K562 (cell line): ENCODE data around the gene NDUFAF3. TPM values are rescaled to one million over a fixed set of nuclear protein-coding genes. Genes with fewer than 3 reads are reported as not detected.

Source experiments
- BRF1 ChIP-seq: IDR thresholded peaks from 3 replicates; pipeline ENCODE4 v1.6.1; 2011; ENCODE audit warnings: borderline replicate concordance, mild to moderate bottlenecking; ENCODE audit not compliant: insufficient read length; ENCODE audit errors: extremely low read depth
- KLF13 ChIP-seq: fragments of 450-650 bp; IDR thresholded peaks from 2 replicates; pipeline ENCODE4 v1.6.1; 2016; ENCODE audit warnings: missing genetic modification characterization, low read depth, mild to moderate bottlenecking, missing compliant biosample characterization, moderate library complexity, borderline replicate concordance
- MTA2 ChIP-seq: fragments of 450-650 bp; IDR thresholded peaks from 2 replicates; pipeline ENCODE4 v1.6.1; 2016; ENCODE audit warnings: low read depth
- MXD1 ChIP-seq: fragments of 250-450 bp; sonication (Bioruptor Pico); IDR thresholded peaks from 2 replicates; pipeline ENCODE4 v1.8.0; 2021; ENCODE audit warnings: borderline replicate concordance, mild to moderate bottlenecking, moderate library complexity; ENCODE audit not compliant: poor library complexity, severe bottlenecking
- NR3C1 ChIP-seq: sonication (generic); formaldehyde crosslinking; IDR thresholded peaks from 2 replicates; pipeline ENCODE4 v1.8.1; 2022; ENCODE audit warnings: missing genetic modification reagents
- POLR2AphosphoS5 ChIP-seq: IDR thresholded peaks from 2 replicates; pipeline ENCODE4 v1.6.1; 2011; ENCODE audit warnings: mild to moderate bottlenecking, low read depth, low read length, moderate library complexity; ENCODE audit not compliant: control insufficient read depth, insufficient read depth
- RBM15 ChIP-seq: fragments of 200-400 bp; formaldehyde crosslinking; IDR thresholded peaks from 2 replicates; pipeline ENCODE4 v1.6.1; 2018; ENCODE audit warnings: mild to moderate bottlenecking, low read length, moderate library complexity; ENCODE audit not compliant: insufficient read depth
- ZKSCAN3 ChIP-seq: fragments of 250-450 bp; sonication (Bioruptor Pico); IDR thresholded peaks from 2 replicates; pipeline ENCODE4 v1.4.0; 2020
- ZNF165 ChIP-seq: fragments of 250-450 bp; sonication (Bioruptor Pico); IDR thresholded peaks from 2 replicates; pipeline ENCODE4 v1.4.0; 2020; ENCODE audit warnings: borderline replicate concordance
- ZNF253 ChIP-seq: fragments of 250-450 bp; sonication (Bioruptor Pico); conservative IDR thresholded peaks from 2 replicates; pipeline ENCODE4 v1.6.1; 2021; ENCODE audit warnings: mild to moderate bottlenecking
- ZNF395 ChIP-seq: fragments of 200-800 bp; sonication (Bioruptor generic); IDR thresholded peaks from 2 replicates; pipeline ENCODE4 v1.6.1; 2017; ENCODE audit warnings: missing genetic modification characterization, missing compliant biosample characterization
- ZNF398 ChIP-seq: fragments of 250-450 bp; sonication (Bioruptor Pico); IDR thresholded peaks from 2 replicates; pipeline ENCODE4 v1.8.0; 2021; ENCODE audit warnings: moderate library complexity, mild to moderate bottlenecking, inconsistent platforms
- ZSCAN29 ChIP-seq: fragments of 450-650 bp; IDR thresholded peaks from 2 replicates; pipeline ENCODE4 v1.6.1; 2017
- polyA plus RNA-seq, 8 experiments: library from polyadenylated mRNA; depleted of rRNA in 4 of 8; stranded (reverse) in 5 of 8; unstranded in 3 of 8; fragments of >200 nt; fragmentation: Nextera tagmentation in 2 of 8; fragmentation: Illumina TruSeq in 1 of 8; extraction: Ambion mirVana in 2 of 8; extraction: Trizol in 1 of 8; gene quantifications; 2 replicates each; pipeline versions ENCODE4 v1.2.1 to v1.2.3, GENCODE V29; 2011 to 2014; ENCODE audit warnings: inconsistent platforms in 1 of 8, missing spikeins in 1 of 8
- total RNA-seq, 7 experiments: library from RNA; depleted of rRNA in 6 of 7; stranded (reverse); fragments of >200 nt in 6 of 7; fragmentation: Illumina TruSeq in 2 of 7; extraction: Trizol in 2 of 7; gene quantifications; 2 replicates each; pipeline versions ENCODE4 v1.2.1 to v1.2.3, GENCODE V29; 2011 to 2021; ENCODE audit warnings: low replicate concordance in 1 of 7
- TF ChIP-seq, protein P1 (sequence below), 3 experiments: fragments of 200-800 bp in 1 of 3; sonication (Bioruptor generic) in 1 of 3; sonication (generic) in 1 of 3; formaldehyde crosslinking in 1 of 3; IDR thresholded peaks; 2 replicates each; pipeline versions ENCODE4 v1.6.1 to v1.8.0; 2016 to 2022; ENCODE audit warnings: mild to moderate bottlenecking in 2 of 3, missing compliant biosample characterization in 2 of 3, missing genetic modification characterization in 2 of 3, missing genetic modification reagents in 1 of 3
- TF ChIP-seq, protein P2 (sequence below): fragments of 250-450 bp; sonication (Bioruptor Pico); IDR thresholded peaks from 2 replicates; pipeline ENCODE4 v1.5.0; 2021; ENCODE audit warnings: mild to moderate bottlenecking, borderline replicate concordance
- TF ChIP-seq, protein P3 (sequence below): fragments of 450-650 bp; IDR thresholded peaks from 2 replicates; pipeline ENCODE4 v1.6.1; 2016; ENCODE audit warnings: borderline replicate concordance

Gene NDUFAF3
- total and polyA plus RNA-seq, 9 of the 15 experiments (the other 6 are each of a cell fraction or from before 2014, with no cell fraction given) = 17.0 to 127 (median 36.3) TPM

- TF ChIP-seq MXD1 (no peak), ZNF165 (CRISPR knock-in tag) (no peak), MTA2 (no peak), KLF13 (tag) (no peak), ZNF253 (CRISPR knock-in tag) (no peak), POLR2AphosphoS5 (no peak), ZNF395 (CRISPR knock-in tag) (0 out of 2 replicates have a peak, but pooled peaks have one; percentile 22), ZSCAN29 (peak; percentile 23; the same call in 1 of the 2 replicates), RBM15 (no peak), BRF1 (no peak), ZNF398 (CRISPR knock-in tag) (no peak), ZKSCAN3 (no peak), NR3C1 (no peak)
- TF ChIP-seq, protein P1, sequence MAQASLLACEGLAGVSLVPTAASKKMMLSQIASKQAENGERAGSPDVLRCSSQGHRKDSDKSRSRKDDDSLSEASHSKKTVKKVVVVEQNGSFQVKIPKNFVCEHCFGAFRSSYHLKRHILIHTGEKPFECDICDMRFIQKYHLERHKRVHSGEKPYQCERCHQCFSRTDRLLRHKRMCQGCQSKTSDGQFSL (CRISPR knock-in tag; IDR thresholded peaks at IDR 0.05) = peak; percentile 23; the same call in 1 of the 2 replicates
- TF ChIP-seq, protein P1 (tag; IDR thresholded peaks at IDR 0.05) = no peak
- TF ChIP-seq, protein P2, sequence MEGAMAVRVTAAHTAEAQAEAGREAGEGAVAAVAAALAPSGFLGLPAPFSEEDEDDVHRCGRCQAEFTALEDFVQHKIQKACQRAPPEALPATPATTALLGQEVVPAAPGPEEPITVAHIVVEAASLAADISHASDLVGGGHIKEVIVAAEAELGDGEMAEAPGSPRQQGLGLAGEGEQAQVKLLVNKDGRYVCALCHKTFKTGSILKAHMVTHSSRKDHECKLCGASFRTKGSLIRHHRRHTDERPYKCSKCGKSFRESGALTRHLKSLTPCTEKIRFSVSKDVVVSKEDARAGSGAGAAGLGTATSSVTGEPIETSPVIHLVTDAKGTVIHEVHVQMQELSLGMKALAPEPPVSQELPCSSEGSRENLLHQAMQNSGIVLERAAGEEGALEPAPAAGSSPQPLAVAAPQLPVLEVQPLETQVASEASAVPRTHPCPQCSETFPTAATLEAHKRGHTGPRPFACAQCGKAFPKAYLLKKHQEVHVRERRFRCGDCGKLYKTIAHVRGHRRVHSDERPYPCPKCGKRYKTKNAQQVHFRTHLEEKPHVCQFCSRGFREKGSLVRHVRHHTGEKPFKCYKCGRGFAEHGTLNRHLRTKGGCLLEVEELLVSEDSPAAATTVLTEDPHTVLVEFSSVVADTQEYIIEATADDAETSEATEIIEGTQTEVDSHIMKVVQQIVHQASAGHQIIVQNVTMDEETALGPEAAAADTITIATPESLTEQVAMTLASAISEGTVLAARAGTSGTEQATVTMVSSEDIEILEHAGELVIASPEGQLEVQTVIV = no peak
- TF ChIP-seq, protein P3, sequence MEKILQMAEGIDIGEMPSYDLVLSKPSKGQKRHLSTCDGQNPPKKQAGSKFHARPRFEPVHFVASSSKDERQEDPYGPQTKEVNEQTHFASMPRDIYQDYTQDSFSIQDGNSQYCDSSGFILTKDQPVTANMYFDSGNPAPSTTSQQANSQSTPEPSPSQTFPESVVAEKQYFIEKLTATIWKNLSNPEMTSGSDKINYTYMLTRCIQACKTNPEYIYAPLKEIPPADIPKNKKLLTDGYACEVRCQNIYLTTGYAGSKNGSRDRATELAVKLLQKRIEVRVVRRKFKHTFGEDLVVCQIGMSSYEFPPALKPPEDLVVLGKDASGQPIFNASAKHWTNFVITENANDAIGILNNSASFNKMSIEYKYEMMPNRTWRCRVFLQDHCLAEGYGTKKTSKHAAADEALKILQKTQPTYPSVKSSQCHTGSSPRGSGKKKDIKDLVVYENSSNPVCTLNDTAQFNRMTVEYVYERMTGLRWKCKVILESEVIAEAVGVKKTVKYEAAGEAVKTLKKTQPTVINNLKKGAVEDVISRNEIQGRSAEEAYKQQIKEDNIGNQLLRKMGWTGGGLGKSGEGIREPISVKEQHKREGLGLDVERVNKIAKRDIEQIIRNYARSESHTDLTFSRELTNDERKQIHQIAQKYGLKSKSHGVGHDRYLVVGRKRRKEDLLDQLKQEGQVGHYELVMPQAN = no peak
Measured at GRCh38 chr3:49020330-49021212, 1.4 kb upstream of the NDUFAF3 start (continued).
